GM19043 (cell line): Measurements from ENCODE around the gene SBNO2.

Source experiments
- ATAC-seq: cut with Tn5 transposase; IDR thresholded peaks from one replicate; pipeline ENCODE4 v1.9.1; 2021; ENCODE audit warnings: low read depth; ENCODE audit not compliant: unreplicated experiment

The SBNO2 gene

DNA sequence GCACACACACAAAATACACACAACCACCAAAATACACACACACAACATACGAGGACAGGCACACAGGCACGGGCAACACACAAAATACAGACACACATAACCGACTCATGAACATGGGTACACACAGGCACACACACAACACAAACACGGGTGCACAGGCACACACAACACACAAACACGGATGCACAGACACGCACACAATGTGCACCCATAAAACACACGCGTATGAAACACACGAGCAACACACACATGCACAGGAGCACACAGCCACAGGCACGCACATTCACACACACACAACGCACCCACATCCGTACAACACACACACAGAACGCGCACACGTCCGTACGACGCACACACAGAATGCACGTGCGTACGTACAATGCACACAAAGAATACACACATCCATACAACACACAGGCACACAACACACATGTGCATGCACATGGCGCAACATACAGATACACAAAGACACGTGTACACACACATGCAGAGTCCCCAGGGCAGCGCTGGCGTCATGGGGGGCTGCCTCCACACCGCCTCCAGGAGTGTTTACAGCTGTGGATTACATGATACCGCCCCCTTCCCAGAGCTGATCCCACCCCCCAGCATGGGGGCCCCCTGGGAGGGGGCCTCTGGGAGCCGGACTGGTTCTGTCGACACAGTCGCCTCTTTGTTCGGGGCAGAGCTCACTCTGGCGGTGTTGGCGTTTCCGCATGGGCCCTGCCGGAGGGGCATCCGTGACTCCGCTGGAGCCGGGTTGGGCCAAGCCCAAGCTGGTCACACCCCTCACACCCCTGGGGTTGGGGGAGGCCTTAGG, 2.9 kb downstream of the SBNO2 start:
- no peak for ATAC-seq

DNA sequence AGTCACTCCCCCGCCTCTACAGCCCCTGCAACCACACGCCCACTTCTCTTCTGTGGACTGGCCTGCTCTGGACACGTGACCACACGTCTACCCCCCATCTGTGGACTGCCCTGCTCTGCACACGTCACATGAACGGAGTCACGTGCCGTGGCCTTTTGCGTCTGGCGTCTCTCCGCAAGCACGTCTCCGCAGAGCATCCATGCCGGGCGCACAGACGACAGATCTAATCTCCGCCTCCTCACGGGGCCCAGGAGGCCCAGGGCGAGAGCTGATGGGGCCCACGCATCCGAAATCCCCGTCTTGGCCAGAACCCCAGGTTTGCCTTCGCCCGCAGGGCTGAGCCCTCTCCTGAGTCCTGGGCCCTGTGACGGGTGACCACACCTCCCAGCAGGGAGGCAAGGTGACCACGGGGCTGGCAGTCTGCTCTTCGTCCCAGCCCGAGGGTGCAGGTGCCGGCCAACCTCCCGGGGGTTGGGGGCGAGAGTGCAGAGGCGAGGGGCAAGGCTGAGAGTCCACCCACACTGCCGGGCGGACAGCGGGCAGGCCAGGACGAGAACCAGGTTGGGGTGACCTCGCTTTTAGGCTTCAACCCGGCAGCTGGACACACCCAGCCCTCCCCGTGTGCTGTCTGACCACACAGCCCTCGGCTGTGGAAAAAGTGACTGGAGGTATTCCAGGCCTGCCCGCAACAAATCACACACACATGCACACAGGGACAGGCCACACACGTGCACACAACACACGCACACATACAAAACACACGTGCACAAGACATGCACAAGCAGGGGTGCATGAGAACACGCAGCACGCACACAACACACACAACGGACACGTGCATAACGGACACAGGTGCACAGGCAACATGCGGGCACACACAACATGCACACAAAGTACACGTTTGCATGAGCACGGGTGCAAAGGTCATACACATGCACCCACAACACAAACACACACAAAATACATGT, 3.9 kb downstream of the SBNO2 start:
- no peak for ATAC-seq

DNA sequence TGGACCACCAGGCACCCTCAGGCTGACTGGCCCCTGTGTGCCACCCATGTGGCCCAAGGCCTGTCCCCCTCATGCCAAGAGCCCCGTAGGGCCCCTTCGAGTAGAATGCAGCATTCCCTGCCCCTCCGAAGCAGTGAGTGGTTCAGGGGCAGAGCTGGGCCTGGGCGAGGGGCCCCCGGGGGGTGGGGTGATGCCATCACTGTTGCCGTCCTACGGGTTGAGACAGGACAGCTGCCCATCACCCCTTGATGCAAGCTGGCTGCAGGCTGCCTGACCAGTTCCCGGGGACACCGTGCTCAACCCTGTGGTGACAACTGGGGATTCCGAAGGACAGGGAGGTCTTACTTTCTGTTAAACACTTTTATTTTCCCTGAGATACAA, 4.7 kb downstream of the SBNO2 start:
- ATAC-seq: no peak

DNA sequence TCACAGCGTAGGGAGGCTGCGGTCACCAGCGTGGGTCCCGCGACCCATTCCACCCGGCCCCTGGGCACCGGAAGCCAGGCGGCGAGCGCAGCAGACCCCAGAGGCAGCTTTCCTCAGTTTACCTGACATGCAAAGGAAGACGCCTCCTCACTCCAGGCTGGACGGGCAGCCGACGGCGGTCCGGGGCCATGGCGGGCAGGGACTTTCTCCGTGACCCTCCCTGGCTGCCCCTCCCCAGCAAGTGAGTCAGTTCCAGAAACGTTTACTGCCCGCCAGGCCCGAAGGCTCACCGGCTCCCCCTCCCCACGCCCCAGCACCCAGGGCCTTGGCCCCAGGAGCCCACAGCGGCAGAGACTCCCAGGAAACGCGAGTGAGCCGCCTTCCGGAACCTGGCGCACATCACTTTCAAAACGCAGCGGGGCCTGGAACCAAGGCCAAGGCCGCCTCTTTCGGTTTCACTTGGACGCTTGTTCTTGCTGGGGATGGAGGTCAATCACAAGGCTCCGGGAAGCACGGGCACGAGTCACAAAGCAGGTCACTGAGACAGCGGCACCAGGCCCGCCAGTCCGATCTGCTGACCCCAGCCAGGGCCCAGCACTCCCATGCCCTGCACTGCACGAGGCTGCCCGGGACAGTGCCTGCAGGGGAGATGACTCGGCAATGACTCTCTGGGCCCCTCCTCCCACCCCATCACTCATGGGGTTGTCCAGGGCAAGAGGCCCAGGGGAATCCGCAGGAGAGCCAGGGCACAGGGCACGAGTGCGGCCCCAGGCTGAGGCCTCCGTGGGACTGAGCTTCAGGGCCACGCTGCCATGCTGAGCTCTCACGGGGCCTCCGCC, 5.3 kb downstream of the SBNO2 start:
- ATAC-seq: no peak

DNA sequence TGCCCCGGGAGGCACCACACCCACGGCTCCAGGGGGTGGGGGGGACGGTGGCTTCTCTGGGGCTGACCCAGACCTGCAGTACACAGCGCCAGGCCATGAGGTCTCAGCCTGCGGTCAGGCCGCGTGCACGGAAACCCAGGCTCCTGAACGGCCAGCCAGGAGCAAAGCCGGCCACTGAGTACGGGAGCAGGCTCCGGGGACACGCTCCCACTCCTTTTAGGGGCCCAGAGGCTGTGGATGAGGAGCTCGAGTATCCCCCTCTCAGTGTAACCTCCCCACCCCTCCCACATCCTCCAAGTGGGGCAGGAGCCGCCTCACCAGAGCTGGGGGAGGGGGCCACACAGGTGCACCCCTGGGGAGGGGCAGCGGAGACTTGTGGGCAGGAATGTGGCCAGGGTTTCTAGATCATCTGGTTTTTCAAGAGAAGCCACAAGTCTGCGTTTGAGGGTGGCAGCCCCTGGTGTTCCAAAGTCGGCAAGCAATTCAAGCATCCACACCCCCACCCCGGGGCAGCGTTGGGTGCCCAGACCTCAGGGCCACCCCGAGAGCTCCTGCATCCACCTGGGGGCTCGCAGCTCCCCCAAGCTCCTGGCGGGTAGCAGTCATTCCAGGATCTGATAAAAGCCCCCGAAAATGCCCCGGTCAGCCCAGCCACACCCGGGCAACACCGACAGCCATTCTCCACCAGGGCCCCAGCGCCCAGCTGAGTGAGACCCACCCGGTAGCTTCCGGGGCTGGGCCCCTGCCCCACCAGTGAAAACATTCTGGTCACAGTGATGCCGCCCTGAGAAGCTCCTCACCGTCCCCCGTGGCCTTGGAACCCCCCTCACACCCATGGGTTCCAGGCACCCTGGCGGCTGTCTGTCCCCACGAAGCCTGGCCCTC, 6.1 kb downstream of the SBNO2 start:
- ATAC-seq: no peak

DNA sequence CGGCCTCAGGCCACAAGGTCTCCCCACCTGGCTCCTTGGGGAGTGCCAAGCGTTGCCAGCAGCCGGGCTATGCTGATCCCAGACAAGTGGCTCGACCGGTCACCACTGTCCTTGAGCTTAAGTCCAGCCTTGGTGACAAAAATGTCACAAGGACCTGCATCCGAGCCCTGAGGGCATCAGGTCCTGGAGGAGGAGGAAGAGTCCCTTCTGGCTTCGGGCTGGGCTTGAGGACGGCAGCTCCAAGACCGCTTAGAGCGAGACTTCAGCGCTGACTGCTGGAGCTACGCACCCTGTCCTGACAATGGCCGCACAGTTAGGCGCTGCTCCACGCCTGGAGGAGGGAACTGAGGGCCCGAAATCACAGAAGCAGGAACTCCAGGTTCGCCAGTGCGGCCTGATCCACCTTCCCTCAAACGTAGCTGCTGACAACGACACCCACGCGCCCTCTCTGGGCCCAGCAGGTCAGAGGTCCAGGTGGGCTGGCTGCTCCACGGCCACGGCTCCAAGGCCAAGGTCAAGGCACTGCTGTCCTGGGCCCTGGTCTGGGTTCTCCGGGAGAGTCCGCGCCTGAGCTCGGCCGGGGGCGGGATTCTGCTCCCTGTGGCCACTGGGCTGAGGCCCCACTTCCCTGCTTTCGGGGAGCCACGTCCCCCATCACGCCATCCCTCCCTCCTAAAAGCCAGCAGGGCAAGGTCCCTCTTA, 7.0 kb downstream of the SBNO2 start:
- no peak for ATAC-seq

DNA sequence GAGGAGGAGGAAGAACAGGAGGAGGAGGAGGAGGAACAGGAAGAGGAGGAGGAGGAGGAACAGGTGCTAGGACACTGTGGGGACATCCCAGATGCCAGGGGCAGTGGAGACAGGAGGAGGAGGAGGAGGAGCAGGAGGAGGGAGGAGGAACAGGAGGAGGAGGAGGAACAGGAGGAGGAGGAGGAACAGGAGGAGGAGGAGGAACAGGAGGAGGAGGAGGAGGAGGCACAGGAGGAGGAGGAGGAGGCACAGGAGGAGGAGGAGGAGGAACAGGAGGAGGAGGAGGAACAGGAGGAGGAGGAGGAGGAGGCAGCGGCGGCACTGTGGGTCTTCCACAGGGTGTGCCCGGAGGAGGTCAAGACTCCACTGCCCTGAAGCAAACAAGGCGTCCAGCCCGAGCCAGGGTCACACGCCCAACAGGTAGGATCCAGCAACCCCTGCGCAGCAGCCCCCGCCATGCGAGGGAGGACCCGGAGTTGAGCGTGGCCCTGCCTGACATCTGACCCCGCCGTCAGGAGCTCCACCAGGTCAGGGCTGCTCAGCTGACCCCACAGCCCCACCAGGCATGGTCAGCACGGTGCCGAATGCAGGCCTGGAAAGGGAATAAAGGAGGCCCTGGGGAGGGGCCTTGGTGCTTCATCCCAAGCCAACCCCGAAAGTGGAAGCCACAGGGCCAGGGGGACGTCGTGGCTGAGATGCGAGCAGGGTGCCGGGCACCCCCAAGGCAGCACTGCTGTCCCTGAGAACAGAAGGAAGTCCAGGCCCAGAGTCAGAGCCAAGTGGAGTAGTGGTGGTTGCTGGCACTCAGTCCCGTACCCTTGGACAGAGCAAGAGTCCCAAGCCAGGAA, 9.2 kb downstream of the SBNO2 start:
- no peak for ATAC-seq

DNA sequence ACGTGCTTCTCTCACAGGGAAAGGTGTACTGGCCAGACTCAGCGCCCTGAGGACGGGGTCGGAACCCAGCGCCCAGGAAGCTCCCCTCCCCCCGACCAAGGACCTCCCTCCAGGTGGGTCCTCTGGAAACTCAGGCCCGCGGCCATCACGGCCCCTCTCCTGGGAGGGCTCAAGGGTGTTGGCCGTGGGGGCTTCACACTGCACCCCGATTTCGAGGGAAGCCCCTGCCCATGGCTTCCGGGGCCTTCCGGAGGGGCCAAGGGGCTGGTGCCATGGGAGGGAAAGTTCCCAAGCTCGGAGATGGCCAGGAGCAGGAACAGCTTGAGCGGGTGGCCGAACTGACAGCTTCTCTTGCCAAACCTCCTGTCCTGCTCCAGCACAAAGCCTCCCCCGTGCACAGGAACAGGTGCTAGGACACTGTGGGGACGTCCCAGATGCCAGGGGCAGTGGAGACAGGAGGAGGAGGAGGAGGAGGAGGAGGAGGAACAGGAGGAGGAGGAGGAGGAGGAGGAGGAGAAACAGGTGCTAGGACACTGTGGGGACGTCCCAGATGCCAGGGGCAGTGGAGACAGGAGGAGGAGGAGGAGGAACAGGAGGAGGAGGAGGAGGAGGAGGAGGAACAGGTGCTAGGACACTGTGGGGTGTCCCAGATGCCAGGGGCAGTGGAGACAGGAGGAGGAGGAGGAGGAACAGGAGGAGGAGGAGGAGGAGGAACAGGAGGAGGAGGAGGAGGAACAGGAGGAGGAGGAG, 10.0 kb downstream of the SBNO2 start:
- no peak for ATAC-seq

DNA sequence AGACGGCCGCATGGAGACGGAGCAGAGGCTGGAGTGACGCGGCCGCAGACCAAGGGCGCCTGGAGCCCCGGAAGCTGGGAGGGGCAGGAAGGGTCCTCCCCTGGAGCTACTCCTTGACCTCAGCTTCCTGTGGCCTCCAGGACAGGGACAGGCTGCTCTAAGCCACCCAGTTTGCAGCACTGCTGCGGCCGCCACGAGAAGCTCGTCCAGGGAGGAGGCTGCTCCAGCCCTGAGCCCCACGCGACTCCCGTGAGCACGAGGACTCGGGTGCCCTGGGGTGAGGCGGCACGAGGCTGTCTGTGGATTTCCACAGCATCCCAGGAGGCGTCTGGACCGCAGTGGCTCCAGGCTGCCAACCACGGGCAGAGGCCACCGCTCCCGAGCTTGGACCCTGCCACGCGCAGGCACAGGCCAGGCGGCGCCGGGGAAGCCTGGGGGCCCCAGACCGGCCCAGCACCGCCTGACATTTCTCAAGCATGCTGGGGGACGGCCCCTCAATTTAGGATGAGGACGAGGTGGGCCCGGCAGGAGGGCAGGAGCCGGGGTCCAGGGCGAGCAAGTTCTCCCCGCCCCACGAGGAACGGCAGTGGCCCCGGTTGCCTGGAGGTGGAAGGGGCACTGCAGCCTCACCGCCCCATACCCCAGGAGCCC, 10.7 kb downstream of the SBNO2 start:
- ATAC-seq: no peak

DNA sequence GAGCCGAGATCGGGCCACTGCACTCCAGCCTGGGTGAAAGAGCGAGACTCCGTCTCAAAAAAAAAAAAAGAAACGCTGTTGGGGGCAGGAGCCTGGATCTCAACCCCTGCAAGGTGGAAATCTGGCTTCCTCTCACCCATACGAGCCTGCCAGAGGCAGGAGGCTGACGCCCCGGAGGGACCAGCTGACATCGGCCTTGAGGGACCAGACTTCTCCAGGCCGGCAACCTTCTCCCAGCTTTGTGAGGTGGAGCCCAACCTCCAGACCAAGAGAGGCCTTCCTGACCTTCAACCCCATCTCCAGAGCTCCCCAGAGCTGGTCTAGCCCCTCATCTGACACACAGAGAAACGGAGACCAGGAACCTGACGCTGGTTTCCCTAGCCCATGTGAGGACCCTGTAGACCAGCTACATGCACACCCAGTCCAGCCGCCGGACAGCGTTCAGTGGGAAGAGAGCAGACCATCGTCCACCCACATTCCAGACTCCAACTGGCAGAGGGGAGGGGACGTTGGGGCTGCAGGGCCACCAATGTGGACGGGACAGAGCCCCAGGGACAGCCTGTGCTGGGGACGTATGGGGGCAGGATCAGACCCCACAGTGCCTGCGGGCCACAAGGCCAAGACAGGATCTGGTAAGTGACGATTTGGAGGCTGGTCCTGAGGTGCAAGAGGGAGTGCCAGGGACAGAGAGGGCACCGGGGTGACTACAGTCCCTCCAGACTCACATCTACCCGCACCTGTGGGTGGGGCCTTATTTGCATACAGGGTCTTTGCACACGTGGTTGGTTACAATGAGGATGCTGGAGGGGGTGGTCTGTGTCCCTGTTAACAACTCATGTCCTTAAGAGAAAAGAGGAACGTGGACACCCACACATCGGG, 11.4 kb downstream of the SBNO2 start:
- no peak for ATAC-seq

DNA sequence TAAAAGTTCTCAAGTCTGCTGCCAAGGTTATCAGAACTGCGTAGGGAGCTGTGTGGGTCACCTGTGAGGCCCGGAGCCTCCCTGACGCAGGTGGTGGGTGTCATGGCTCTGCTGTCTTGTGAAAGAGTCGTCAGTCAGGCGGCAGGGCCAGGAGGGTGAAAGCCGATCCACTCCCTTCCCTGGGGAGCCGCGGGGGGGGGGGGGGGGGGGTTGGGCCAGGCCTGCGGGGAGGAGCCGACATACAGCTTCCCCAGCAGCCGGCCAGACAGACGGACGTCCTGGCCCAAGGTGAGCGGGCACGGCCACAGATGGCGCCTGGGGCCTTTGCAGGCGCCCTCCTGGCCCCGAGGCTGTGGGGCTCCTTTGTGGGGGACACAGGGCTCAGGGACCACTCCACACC, 12.4 kb downstream of the SBNO2 start:
- no peak for ATAC-seq

DNA sequence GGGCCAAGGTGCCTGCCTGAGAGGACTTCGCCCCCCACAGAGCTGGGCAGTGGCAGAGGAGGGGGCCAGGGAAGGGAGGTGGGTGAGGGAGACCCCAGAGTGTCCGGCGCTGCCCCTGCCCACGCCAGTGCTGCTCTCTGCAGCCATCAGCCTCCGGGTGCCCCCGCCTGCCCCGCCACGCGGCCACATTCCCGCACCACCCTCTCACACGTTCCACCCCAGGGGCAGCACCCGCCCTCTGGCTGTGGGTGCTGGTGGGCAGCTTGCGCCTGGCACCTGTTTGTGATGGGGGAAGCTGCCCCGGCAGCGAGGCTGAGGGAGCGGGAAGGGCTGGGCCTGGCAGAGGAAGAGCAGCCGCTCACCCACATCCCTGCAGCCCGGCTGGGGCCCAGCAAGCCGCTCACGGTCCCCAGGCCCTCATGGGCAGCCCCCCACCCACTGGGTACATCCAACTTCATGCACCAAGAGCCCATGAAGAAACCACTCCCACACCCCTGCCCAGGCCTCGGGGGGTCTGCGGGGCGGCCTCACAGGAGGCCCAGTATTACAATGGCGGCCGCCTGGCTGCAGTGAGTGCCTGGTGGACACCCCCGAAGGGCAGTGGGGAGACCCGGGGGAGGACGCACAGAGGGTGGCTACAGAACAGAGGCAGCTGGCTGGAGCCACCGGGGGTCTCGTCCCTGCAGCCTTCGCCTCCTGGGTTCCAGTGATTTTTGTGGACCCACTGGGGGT, 14.0 kb downstream of the SBNO2 start:
- ATAC-seq: no peak

DNA sequence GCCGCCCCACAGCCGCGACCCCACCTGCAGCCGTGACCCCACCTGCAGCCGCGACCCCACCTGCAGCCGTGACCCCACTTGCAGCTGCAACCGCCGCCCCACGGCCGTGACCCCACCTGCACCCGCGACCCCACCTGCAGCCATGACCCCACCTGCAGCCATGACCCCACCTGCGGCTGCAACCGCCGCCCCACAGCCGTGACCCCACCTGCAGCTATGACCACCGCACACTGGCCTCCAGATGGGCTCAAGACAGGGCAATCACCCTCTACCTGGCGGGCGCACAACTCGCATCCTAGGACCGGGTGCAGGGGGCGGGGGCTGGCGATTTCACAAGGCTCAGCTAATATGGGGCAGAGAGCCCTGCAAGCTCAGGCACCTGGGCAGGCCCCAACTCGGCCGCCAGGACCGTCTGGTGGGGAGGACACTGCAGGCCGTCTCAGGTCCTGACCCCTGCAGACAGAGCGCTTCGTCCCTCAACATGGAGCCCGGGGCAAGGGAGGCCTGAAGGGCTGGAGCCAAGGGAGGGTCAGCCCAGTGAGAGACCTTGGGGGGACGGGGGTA, 15.1 kb downstream of the SBNO2 start:
- ATAC-seq: no peak

DNA sequence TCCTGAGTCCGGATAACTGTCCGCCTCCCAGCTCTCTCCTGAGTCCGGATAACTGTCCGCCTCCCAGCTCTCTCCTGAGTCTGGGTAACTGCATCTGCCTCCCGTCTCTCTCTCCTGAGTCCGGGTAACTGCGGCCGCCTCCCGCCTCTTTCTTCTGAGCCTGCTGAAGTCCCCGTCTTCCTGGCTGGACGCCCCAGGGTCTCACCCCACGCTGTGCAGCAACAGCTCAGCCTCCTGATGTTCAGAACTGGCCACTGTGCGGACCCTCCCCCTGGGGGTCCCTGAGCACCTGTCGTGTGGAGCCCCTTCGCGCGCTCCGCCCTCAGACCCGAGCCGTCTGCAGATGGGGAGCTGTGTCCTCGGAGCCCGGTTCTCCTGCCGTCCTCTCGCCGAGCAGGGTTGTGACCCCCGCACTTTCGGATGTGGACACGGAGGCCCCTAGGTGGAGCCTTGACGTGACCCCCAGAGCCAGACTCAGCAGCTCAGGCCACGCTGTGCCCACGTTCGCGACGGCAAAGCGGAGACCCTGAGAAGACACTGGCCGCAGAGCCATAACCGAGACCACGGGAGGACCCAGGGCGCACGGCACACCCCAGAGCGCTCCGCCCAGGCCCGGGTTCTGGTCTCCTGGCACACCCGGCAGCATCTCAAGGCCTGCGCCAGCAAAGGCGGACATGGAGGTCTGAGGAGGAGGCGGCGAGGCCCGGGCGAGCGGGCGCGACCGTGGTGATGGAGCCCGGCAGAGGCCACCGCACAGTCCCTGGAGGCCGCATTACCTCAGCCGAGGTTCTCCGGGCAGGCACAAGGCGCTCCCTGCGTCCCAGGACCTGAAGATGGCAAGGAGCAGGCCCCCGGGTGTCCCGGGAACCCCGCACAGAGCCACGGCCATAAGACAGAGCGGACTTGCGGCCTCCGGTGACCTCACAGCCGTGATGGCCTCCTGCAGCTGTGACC, 15.9 kb downstream of the SBNO2 start:
- no peak for ATAC-seq
